ENCODE results near the gene GYS2.

GYS2 gene

GRCh38 chr12:21604245-21605101 is at the start of gene GYS2:
Gene GYS2, minus strand, starts transcription at chr12:21604847. Its CDS starts 255 bp downstream, at chr12:21604592.
- Histone ChIP-seq H3K27ac (no peak within 1 kb of the TSS), H3K9me3 (ENCODE audit: control insufficient read depth, low read length) (no peaks in the 10 kb centered on the region), H3K4me3 (ENCODE audit: low read depth, low read length) (no peak within 1 kb of the TSS), H3K36me3 (ENCODE audit: control insufficient read depth, insufficient read depth, low read length) (no peaks in the 10 kb centered on the region), H3K4me1 (no peaks in the 10 kb centered on the region), H3K27me3 (ENCODE audit: control insufficient read depth, insufficient read depth, low read length) (no peaks in the 10 kb centered on the region), H2AFZ (no peak within 1 kb of the TSS), H3K9ac (no peak within 1 kb of the TSS), H3K79me2 (no peaks in the 10 kb centered on the region), H3K4me2 (ENCODE audit: low read length) (no peak within 1 kb of the TSS)
- TF ChIP-seq CTCF (IDR thresholded peaks at IDR 0.05) = no peak

GRCh38 chr12:21651821-21652220 is 47.2 kb upstream of the GYS2 start:
- no peak overlapping the region for H2AFZ ChIP-seq
- no peaks in the 10 kb centered on the region for H3K27me3 ChIP-seq (ENCODE audit: control insufficient read depth, insufficient read depth, low read length)
- no peak overlapping the region for H3K9ac ChIP-seq
- H3K27ac ChIP-seq = no peak overlapping the region
- H3K9me3 ChIP-seq (ENCODE audit: control insufficient read depth, low read length) = no peaks in the 10 kb centered on the region
- H3K4me3 ChIP-seq (ENCODE audit: low read depth, low read length) = no peak overlapping the region
- no peak overlapping the region for H3K4me2 ChIP-seq (ENCODE audit: low read length)
- H3K36me3 ChIP-seq (ENCODE audit: control insufficient read depth, insufficient read depth, low read length) = no peaks in the 10 kb centered on the region
- peaks cover 6% of the 10 kb centered on the region for H3K4me1 ChIP-seq
- no peak for TF ChIP-seq CTCF (IDR thresholded peaks at IDR 0.05)
- no peaks in the 10 kb centered on the region for H3K79me2 ChIP-seq

GRCh38 chr12:21650997-21651396 is 46.4 kb upstream of the GYS2 start:
- no peak overlapping the region for H3K4me3 ChIP-seq (ENCODE audit: low read depth, low read length)
- no peak overlapping the region for H3K27ac ChIP-seq
- no peaks in the 10 kb centered on the region for H3K27me3 ChIP-seq (ENCODE audit: control insufficient read depth, insufficient read depth, low read length)
- no peak overlapping the region for H2AFZ ChIP-seq
- no peaks in the 10 kb centered on the region for H3K9me3 ChIP-seq (ENCODE audit: control insufficient read depth, low read length)
- no peak overlapping the region for H3K4me2 ChIP-seq (ENCODE audit: low read length)
- no peaks in the 10 kb centered on the region for H3K4me1 ChIP-seq
- no peaks in the 10 kb centered on the region for H3K36me3 ChIP-seq (ENCODE audit: control insufficient read depth, insufficient read depth, low read length)
- no peak for TF ChIP-seq CTCF (IDR thresholded peaks at IDR 0.05)
- no peaks in the 10 kb centered on the region for H3K79me2 ChIP-seq
- H3K9ac ChIP-seq = no peak overlapping the region

GRCh38 chr12:21649034-21649433 is 44.4 kb upstream of the GYS2 start:
- no peak overlapping the region for H2AFZ ChIP-seq
- H3K27me3 ChIP-seq (ENCODE audit: control insufficient read depth, insufficient read depth, low read length) = no peaks in the 10 kb centered on the region
- H3K36me3 ChIP-seq (ENCODE audit: control insufficient read depth, insufficient read depth, low read length) = no peaks in the 10 kb centered on the region
- no peak overlapping the region for H3K27ac ChIP-seq
- no peak overlapping the region for H3K4me2 ChIP-seq (ENCODE audit: low read length)
- no peak overlapping the region for H3K9ac ChIP-seq
- H3K79me2 ChIP-seq = no peaks in the 10 kb centered on the region
- no peaks in the 10 kb centered on the region for H3K9me3 ChIP-seq (ENCODE audit: control insufficient read depth, low read length)
- no peaks in the 10 kb centered on the region for H3K4me1 ChIP-seq
- TF ChIP-seq CTCF (IDR thresholded peaks at IDR 0.05) = no peak
- H3K4me3 ChIP-seq (ENCODE audit: low read depth, low read length) = no peak overlapping the region

GRCh38 chr12:21648378-21648777 is 43.7 kb upstream of the GYS2 start:
- H3K27me3 ChIP-seq (ENCODE audit: control insufficient read depth, insufficient read depth, low read length) = no peaks in the 10 kb centered on the region
- no peak overlapping the region for H3K9ac ChIP-seq
- no peak for TF ChIP-seq CTCF (IDR thresholded peaks at IDR 0.05)
- H2AFZ ChIP-seq = no peak overlapping the region
- H3K4me1 ChIP-seq = no peaks in the 10 kb centered on the region
- H3K9me3 ChIP-seq (ENCODE audit: control insufficient read depth, low read length) = no peaks in the 10 kb centered on the region
- H3K4me3 ChIP-seq (ENCODE audit: low read depth, low read length) = no peak overlapping the region
- H3K79me2 ChIP-seq = no peaks in the 10 kb centered on the region
- no peak overlapping the region for H3K27ac ChIP-seq
- no peaks in the 10 kb centered on the region for H3K36me3 ChIP-seq (ENCODE audit: control insufficient read depth, insufficient read depth, low read length)
- H3K4me2 ChIP-seq (ENCODE audit: low read length) = no peak overlapping the region
